ENCODE results near the gene CCR5.

The CCR5 gene

DNA sequence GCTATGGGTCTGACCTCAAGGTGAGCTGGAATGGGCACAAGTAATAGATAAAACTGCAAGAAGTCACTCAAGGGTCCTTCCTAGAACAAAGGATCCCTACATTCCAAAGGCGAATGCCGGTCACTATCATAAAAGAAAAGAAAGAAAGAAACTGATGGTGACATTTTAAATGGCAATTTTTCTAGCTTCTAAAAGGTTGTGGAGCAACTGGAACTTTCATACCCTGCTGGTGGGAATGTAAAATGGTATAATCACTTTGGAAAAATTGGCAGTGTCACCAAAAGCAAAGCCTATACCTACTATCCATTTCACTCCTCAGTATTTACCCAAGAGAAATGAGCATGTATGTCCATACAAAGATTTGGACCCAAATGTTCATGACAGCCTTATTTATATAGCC lies 40.5 kb downstream of the CCR5 start:
- H3K4me1 ChIP-seq (ENCODE audit: insufficient read depth, low read length): peaks cover 44% of the 10 kb centered on the region

DNA sequence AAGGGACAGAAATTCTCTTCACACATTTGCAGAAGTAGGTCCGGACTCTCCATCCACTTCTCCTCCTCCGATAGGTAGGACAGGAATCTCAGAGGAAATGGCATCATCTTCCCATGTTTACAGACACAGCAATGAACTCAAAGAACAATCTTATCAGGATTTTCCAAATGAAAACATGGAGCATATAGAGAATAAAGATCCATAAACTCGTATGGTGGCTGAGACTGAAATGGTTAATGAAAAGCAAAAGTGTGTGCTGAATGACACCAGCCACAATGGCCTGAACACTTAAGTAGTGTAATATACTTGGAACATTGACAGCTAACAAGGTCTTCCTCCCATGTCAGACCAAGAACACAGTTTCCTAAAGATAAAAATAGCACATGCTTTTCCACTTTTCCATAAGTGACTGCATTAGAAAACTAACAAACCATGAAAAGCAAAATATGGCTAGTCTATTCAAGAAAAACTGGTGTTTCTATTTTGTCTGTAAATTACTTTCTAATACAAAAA lies 42.1 kb downstream of the CCR5 start:
- H3K9ac ChIP-seq (ENCODE audit: low read depth, low read length): no peak overlapping the region
- H3K27ac ChIP-seq (ENCODE audit: low read length): no peak overlapping the region
- no peak overlapping the region for H2AFZ ChIP-seq (ENCODE audit: low read depth, low read length)
- H3K4me3 ChIP-seq (ENCODE audit: low read depth in 1 of 2, low read length in 2 of 2): no peak overlapping the region
- H3K27me3 ChIP-seq (ENCODE audit: insufficient read depth, low read length, poor library complexity): no peaks in the 10 kb centered on the region
- no peaks in the 10 kb centered on the region for H3K9me3 ChIP-seq (ENCODE audit: insufficient read depth, low read length, severe bottlenecking)
- H4K20me1 ChIP-seq (ENCODE audit: insufficient read depth, low read length): no peaks in the 10 kb centered on the region
- H3K36me3 ChIP-seq (ENCODE audit: insufficient read depth, low read length): no peaks in the 10 kb centered on the region
- ATAC-seq (ENCODE audit: insufficient read depth, low read depth): no peak
- no peaks in the 10 kb centered on the region for H3K79me2 ChIP-seq (ENCODE audit: insufficient read depth, low read length)
- no peak overlapping the region for H3K4me2 ChIP-seq (ENCODE audit: insufficient read depth, low read length)
- TF ChIP-seq CTCF (IDR thresholded peaks at IDR 0.05; ENCODE audit: borderline replicate concordance, extremely low read depth, low read length, poor library complexity, severe bottlenecking) (no peak), EZH2 (IDR thresholded peaks at IDR 0.05; ENCODE audit: borderline replicate concordance, low read depth, low read length, severe bottlenecking) (no peak)
- H3K4me1 ChIP-seq (ENCODE audit: insufficient read depth, low read length): peaks cover 44% of the 10 kb centered on the region
- no peak for DNase-seq

More for the DNA sequence above, 40.5 kb downstream of the CCR5 start:
- Histone ChIP-seq H4K20me1 (ENCODE audit: insufficient read depth, low read length) (no peaks in the 10 kb centered on the region), H3K4me2 (ENCODE audit: insufficient read depth, low read length) (no peak overlapping the region), H3K9ac (ENCODE audit: low read depth, low read length) (no peak overlapping the region), H3K36me3 (ENCODE audit: insufficient read depth, low read length) (no peaks in the 10 kb centered on the region), H3K27ac (ENCODE audit: low read length) (no peak overlapping the region), H3K27me3 (ENCODE audit: insufficient read depth, low read length, poor library complexity) (no peaks in the 10 kb centered on the region), H2AFZ (ENCODE audit: low read depth, low read length) (no peak overlapping the region), H3K4me3 (ENCODE audit: low read depth in 1 of 2, low read length in 2 of 2) (no peak overlapping the region), H3K9me3 (ENCODE audit: insufficient read depth, low read length, severe bottlenecking) (no peaks in the 10 kb centered on the region), H3K79me2 (ENCODE audit: insufficient read depth, low read length) (no peaks in the 10 kb centered on the region)
- ATAC-seq (ENCODE audit: insufficient read depth, low read depth) (no peak), DNase-seq (no peak)
- TF ChIP-seq CTCF (IDR thresholded peaks at IDR 0.05; ENCODE audit: borderline replicate concordance, extremely low read depth, low read length, poor library complexity, severe bottlenecking) (no peak), EZH2 (IDR thresholded peaks at IDR 0.05; ENCODE audit: borderline replicate concordance, low read depth, low read length, severe bottlenecking) (no peak)

DNA sequence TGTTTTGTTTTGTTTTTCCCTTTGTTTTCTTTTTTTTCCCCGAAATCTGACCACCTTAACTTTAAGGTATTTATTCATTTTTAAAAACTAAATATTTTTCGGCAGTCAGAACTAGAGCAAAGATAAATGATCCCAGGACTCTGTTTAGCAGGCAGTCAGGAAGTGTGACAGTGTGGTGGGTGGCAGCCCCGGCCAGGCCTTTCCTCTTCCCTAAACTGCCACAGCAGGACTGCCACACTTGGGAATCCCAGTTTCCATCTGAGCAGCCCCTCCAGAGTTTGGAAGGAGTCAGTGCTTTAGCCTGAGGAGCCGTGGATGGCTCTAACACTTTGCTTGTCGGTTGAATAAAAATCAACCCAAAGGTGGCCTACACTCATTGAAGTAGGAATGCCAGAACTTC lies 43.2 kb downstream of the CCR5 start:
- no peak overlapping the region for H3K4me2 ChIP-seq (ENCODE audit: insufficient read depth, low read length)
- no peak overlapping the region for H3K27ac ChIP-seq (ENCODE audit: low read length)
- no peaks in the 10 kb centered on the region for H3K27me3 ChIP-seq (ENCODE audit: insufficient read depth, low read length, poor library complexity)
- no peak for ATAC-seq (ENCODE audit: insufficient read depth, low read depth)
- DNase-seq: no peak
- no peak overlapping the region for H2AFZ ChIP-seq (ENCODE audit: low read depth, low read length)
- H3K4me1 ChIP-seq (ENCODE audit: insufficient read depth, low read length): peaks cover 33% of the 10 kb centered on the region
- no peaks in the 10 kb centered on the region for H3K79me2 ChIP-seq (ENCODE audit: insufficient read depth, low read length)
- no peaks in the 10 kb centered on the region for H3K9me3 ChIP-seq (ENCODE audit: insufficient read depth, low read length, severe bottlenecking)
- H3K4me3 ChIP-seq (ENCODE audit: low read depth in 1 of 2, low read length in 2 of 2): no peak overlapping the region
- no peaks in the 10 kb centered on the region for H3K36me3 ChIP-seq (ENCODE audit: insufficient read depth, low read length)
- TF ChIP-seq CTCF (IDR thresholded peaks at IDR 0.05; ENCODE audit: borderline replicate concordance, extremely low read depth, low read length, poor library complexity, severe bottlenecking) (no peak), EZH2 (IDR thresholded peaks at IDR 0.05; ENCODE audit: borderline replicate concordance, low read depth, low read length, severe bottlenecking) (no peak)
- no peak overlapping the region for H3K9ac ChIP-seq (ENCODE audit: low read depth, low read length)
- no peaks in the 10 kb centered on the region for H4K20me1 ChIP-seq (ENCODE audit: insufficient read depth, low read length)

DNA sequence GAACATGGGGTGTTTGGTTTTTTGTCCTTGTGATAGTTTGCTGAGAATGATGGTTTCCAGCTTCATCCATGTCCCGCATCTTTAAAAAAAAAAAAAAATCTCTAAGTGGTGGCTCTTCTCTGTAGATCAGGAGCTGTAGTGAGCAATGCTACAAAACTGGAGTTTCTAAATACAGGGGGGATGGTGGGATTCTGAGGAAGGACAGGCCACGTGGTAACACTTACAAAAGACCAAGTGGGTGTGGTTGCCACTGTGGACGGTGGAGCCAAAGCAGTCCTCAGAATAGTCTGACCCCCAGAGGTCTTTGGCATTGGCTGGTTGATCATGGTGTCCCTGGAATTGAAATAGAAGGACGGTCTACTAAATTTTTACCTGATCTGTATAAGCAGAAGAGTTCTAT lies 44.0 kb downstream of the CCR5 start:
- Histone ChIP-seq H3K4me3 (ENCODE audit: low read depth in 1 of 2, low read length in 2 of 2) (no peak overlapping the region), H2AFZ (ENCODE audit: low read depth, low read length) (no peak overlapping the region), H3K4me2 (ENCODE audit: insufficient read depth, low read length) (no peak overlapping the region), H3K9ac (ENCODE audit: low read depth, low read length) (no peak overlapping the region), H3K27ac (ENCODE audit: low read length) (no peak overlapping the region), H3K9me3 (ENCODE audit: insufficient read depth, low read length, severe bottlenecking) (no peaks in the 10 kb centered on the region), H3K27me3 (ENCODE audit: insufficient read depth, low read length, poor library complexity) (no peaks in the 10 kb centered on the region), H4K20me1 (ENCODE audit: insufficient read depth, low read length) (no peaks in the 10 kb centered on the region), H3K36me3 (ENCODE audit: insufficient read depth, low read length) (no peaks in the 10 kb centered on the region), H3K79me2 (ENCODE audit: insufficient read depth, low read length) (no peaks in the 10 kb centered on the region), H3K4me1 (ENCODE audit: insufficient read depth, low read length) (peaks cover 25% of the 10 kb centered on the region)
- DNase-seq (no peak), ATAC-seq (ENCODE audit: insufficient read depth, low read depth) (no peak)
- no peak for TF ChIP-seq EZH2 (IDR thresholded peaks at IDR 0.05; ENCODE audit: borderline replicate concordance, low read depth, low read length, severe bottlenecking)
